HG02623 (cell line): ENCODE results near the gene CDK9.

ENCODE experiments used
- ATAC-seq: cut with Tn5 transposase; IDR thresholded peaks from one replicate; pipeline ENCODE4 v1.9.1; 2021; ENCODE audit warnings: moderate library complexity; ENCODE audit not compliant: unreplicated experiment

CDK9 gene

GRCh38 chr9:127761491-127761956, 24.3 kb upstream of the CDK9 start:
- no peak for ATAC-seq

- no peak for ATAC-seq
Observed at GRCh38 chr9:127762111-127762676, 23.6 kb upstream of the CDK9 start.

GRCh38 chr9:127763918-127764384, 21.9 kb upstream of the CDK9 start:
- no peak for ATAC-seq

- ATAC-seq = no peak
Observed at GRCh38 chr9:127765418-127765817, 20.4 kb upstream of the CDK9 start.

GRCh38 chr9:127767410-127767809, 18.4 kb upstream of the CDK9 start:
- ATAC-seq = no peak

GRCh38 chr9:127767909-127768331, 17.9 kb upstream of the CDK9 start:
- no peak for ATAC-seq

- ATAC-seq = no peak
Observed at GRCh38 chr9:127768698-127769097, 17.1 kb upstream of the CDK9 start.

GRCh38 chr9:127769101-127769500, 16.7 kb upstream of the CDK9 start:
- no peak for ATAC-seq

- ATAC-seq = no peak
Observed at GRCh38 chr9:127769929-127770582, 15.8 kb upstream of the CDK9 start.

GRCh38 chr9:127770583-127770904, 15.3 kb upstream of the CDK9 start:
- no peak for ATAC-seq

- peak; percentile 80 for ATAC-seq
Observed at GRCh38 chr9:127770905-127771569, 14.8 kb upstream of the CDK9 start.

GRCh38 chr9:127771570-127772189, 14.2 kb upstream of the CDK9 start:
- ATAC-seq = no peak

GRCh38 chr9:127772603-127773002, 13.2 kb upstream of the CDK9 start:
- ATAC-seq = no peak

GRCh38 chr9:127773272-127773671, 12.6 kb upstream of the CDK9 start:
- no peak for ATAC-seq

GRCh38 chr9:127773981-127774380, 11.9 kb upstream of the CDK9 start:
- ATAC-seq = no peak

GRCh38 chr9:127776195-127776923, 9.5 kb upstream of the CDK9 start:
- no peak for ATAC-seq

- no peak for ATAC-seq
Observed at GRCh38 chr9:127776924-127777289, 8.9 kb upstream of the CDK9 start.

- ATAC-seq = no peak
Observed at GRCh38 chr9:127777368-127777980, 8.4 kb upstream of the CDK9 start.

- ATAC-seq = no peak
Observed at GRCh38 chr9:127778280-127779135, 7.3 kb upstream of the CDK9 start, which contains the start of gene SH2D3C. TSS of gene SH2D3C (minus strand) at chr9:127778666. CDS start at chr9:127778627, 39 bp downstream.
